SU-DHL-6 (cell line): Measurements from ENCODE around the gene RNFT1.
"Not testable (repeated sequence)": the region's sequence is repeated elsewhere in the genome, so short reads cannot be mapped to it uniquely, and the experiment has no call there.

Experiments used
- H2AFZ ChIP-seq: fragments of 200-600 bp; sonication (generic); 2 replicates; pipeline ENCODE4 v1.6.1; 2014; ENCODE audit warnings: low read depth, mild to moderate bottlenecking, moderate library complexity, mixed read lengths, antibody characterized with exemption, low read length; ENCODE audit not compliant: severe bottlenecking
- H3F3A ChIP-seq: fragments of 200-600 bp; shearing (Covaris generic); 2 replicates; pipeline ENCODE4 v1.6.0; 2016; ENCODE audit warnings: antibody characterized with exemption, mild to moderate bottlenecking; ENCODE audit not compliant: insufficient read depth
- H3K27ac ChIP-seq: fragments of 200-600 bp; sonication (generic); 2 replicates; pipeline ENCODE4 v1.5.1; 2016; ENCODE audit warnings: low read depth, mild to moderate bottlenecking, low read length, moderate library complexity, mixed read lengths
- H3K27me3 ChIP-seq: fragments of 200-600 bp; sonication (generic), shearing (Covaris generic); 2 replicates; pipeline ENCODE4 v1.6.0; 2014; ENCODE audit warnings: mild to moderate bottlenecking, low read length
- H3K36me3 ChIP-seq: fragments of 200-600 bp; sonication (generic); 2 replicates; pipeline ENCODE4 v1.6.1; 2014; ENCODE audit warnings: mild to moderate bottlenecking, low read length, mixed read lengths
- H3K4me2 ChIP-seq: fragments of 300-600, 200-600 bp; shearing (Covaris generic), sonication (generic); 2 replicates; pipeline ENCODE4 v1.6.0; 2014; ENCODE audit warnings: low read length, low read depth, mild to moderate bottlenecking; ENCODE audit not compliant: poor library complexity, severe bottlenecking
- H3K4me3 ChIP-seq: fragments of 200-600 bp; sonication (generic); 2 replicates; pipeline ENCODE4 v1.5.1; 2014; ENCODE audit warnings: antibody characterized with exemption, low read length, mild to moderate bottlenecking, mixed read lengths; ENCODE audit not compliant: insufficient read depth, poor library complexity, severe bottlenecking
- H3K79me2 ChIP-seq: fragments of 200-600 bp; sonication (generic); 2 replicates; pipeline ENCODE4 v1.6.1; 2014; ENCODE audit warnings: mild to moderate bottlenecking, low read length, moderate library complexity; ENCODE audit not compliant: insufficient read depth
- H3K9ac ChIP-seq: fragments of 200-600 bp; sonication (generic); 2 replicates; pipeline ENCODE4 v1.7.0; 2014; ENCODE audit warnings: mild to moderate bottlenecking, low read length
- H3K9me2 ChIP-seq: fragments of 200-600 bp; sonication (generic); replicated peaks from 2 replicates; pipeline ENCODE4 v1.6.1; 2014; ENCODE audit warnings: low read length; ENCODE audit not compliant: insufficient read depth
- H3K9me3 ChIP-seq: fragments of 200-600 bp; sonication (generic); 2 replicates; pipeline ENCODE4 v1.6.1; 2014; ENCODE audit warnings: low read length, mixed read lengths; ENCODE audit not compliant: insufficient read depth
- H4K20me1 ChIP-seq: fragments of 200-600 bp; sonication (generic); 2 replicates; pipeline ENCODE4 v1.6.1; 2014; ENCODE audit warnings: low read depth, mild to moderate bottlenecking, antibody characterized with exemption, low read length, moderate library complexity, mixed read lengths
- CTCF ChIP-seq: fragments of 200-600 bp; sonication (generic); IDR thresholded peaks from one replicate; pipeline ENCODE4 v1.5.1; 2017; ENCODE audit warnings: antibody characterized with exemption, mild to moderate bottlenecking, low read length, moderate library complexity; ENCODE audit not compliant: insufficient read depth, poor library complexity, severe bottlenecking
- EZH2phosphoT487 ChIP-seq: fragments of 200-600 bp; sonication (generic), shearing (Covaris generic); conservative IDR thresholded peaks from 2 replicates; pipeline ENCODE4 v1.6.1; 2018; ENCODE audit warnings: mild to moderate bottlenecking, antibody characterized with exemption, low read length, moderate library complexity, mixed read lengths

Gene RNFT1

DNA sequence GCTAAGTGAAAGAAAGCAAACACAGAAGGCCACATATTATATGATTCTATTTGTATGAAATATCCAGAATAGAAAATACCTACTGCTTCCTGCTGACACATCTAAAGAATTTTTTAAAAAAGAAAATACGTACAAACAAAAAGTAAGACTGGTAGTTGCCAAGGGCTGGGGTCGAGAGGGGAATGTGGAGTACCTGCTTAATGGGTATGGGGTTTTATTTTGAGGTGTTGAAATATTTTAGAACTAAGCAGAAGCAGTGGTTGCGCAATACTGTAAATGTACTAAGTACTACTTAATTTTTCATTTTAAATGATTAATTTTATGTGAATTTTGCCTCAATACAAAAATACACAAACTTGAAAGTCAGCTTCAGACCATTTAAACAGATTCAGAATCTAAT is 32.1 kb upstream of the RNFT1 start:
- H4K20me1 ChIP-seq, H3K27ac ChIP-seq: not testable (repeated sequence)

GRCh38 chr17:59975166-59975565 is 10.6 kb upstream of the RNFT1 start:
- not testable (repeated sequence) for H3K9ac ChIP-seq, H3K4me3 ChIP-seq, H2AFZ ChIP-seq, H3K27me3 ChIP-seq, H3K9me3 ChIP-seq, H3K27ac ChIP-seq, H3F3A ChIP-seq, H4K20me1 ChIP-seq, H3K79me2 ChIP-seq, H3K9me2 ChIP-seq, H3K4me2 ChIP-seq, H3K36me3 ChIP-seq

More for the DNA sequence above, 32.1 kb upstream of the RNFT1 start:
- H3K4me2 ChIP-seq, H3K27me3 ChIP-seq, H3K36me3 ChIP-seq, H3F3A ChIP-seq, H3K79me2 ChIP-seq, H2AFZ ChIP-seq, H3K4me3 ChIP-seq, H3K9me2 ChIP-seq, H3K9ac ChIP-seq, H3K9me3 ChIP-seq: not testable (repeated sequence)

- not testable (repeated sequence) for H3K79me2 ChIP-seq, H3F3A ChIP-seq, H3K36me3 ChIP-seq, H3K4me3 ChIP-seq, H3K27ac ChIP-seq, H3K9me3 ChIP-seq, H4K20me1 ChIP-seq, H3K4me2 ChIP-seq, H2AFZ ChIP-seq, H3K9ac ChIP-seq, H3K27me3 ChIP-seq, H3K9me2 ChIP-seq
Measured at GRCh38 chr17:59973483-59973882, 8.9 kb upstream of the RNFT1 start.

- H3K4me2 ChIP-seq, result no peak overlapping the region
- H3K27ac ChIP-seq, result no peak overlapping the region
- H3K9ac ChIP-seq, result no peak overlapping the region
- no peak overlapping the region for H3K4me3 ChIP-seq
- H3K79me2 ChIP-seq, result no peaks in the 10 kb centered on the region
- H3K27me3 ChIP-seq, result no peaks in the 10 kb centered on the region
- no peaks in the 10 kb centered on the region for H3K9me3 ChIP-seq
- H3K36me3 ChIP-seq, result no peaks in the 10 kb centered on the region
- H2AFZ ChIP-seq, result no peak overlapping the region
- no peaks in the 10 kb centered on the region for H3K9me2 ChIP-seq
- H4K20me1 ChIP-seq, result no peaks in the 10 kb centered on the region
- no peaks in the 10 kb centered on the region for H3F3A ChIP-seq
- TF ChIP-seq EZH2phosphoT487, result no peak
- no peak for TF ChIP-seq CTCF
Measured at GRCh38 chr17:59972778-59973177, 8.2 kb upstream of the RNFT1 start.

DNA sequence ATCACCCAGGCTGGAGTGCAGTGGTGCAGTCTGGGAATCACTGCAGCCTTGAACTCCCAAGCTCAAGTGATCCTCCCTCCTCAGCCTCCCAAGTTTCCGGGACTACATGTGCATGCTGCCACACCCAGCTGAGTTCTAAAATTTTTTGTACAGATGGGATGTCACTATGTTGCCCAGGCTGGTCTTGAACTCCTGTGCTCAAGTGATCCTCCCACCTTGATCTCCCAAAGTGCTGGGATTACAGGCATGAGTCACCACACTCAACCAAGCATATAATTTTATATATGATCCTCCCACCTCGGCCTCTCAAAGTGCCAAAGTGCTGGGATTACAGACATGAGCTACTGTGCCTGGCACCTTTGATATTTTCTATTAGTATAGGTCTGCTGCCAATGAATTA is 7.2 kb upstream of the RNFT1 start:
- H3K27me3 ChIP-seq, H3K27ac ChIP-seq, H3K79me2 ChIP-seq, H3K9me2 ChIP-seq, H3K9me3 ChIP-seq, H4K20me1 ChIP-seq, H2AFZ ChIP-seq, H3K36me3 ChIP-seq, H3K4me3 ChIP-seq, H3F3A ChIP-seq, H3K9ac ChIP-seq, H3K4me2 ChIP-seq: not testable (repeated sequence)
